ACHN (cell line): ENCODE measurements around the gene CRNKL1.
"Not testable (repeated sequence)": the region's sequence is repeated elsewhere in the genome, so short reads cannot be mapped to it uniquely, and the experiment has no call there.

Experiments used
- DNase-seq: peaks from one replicate; pipeline ENCODE4 v3.0.0-alpha.2; 2015
- in situ Hi-C: cut with HindIII; loops from 2 replicates; pipeline ENCODE4 v1.10.0; 2017; ENCODE audit warnings: low sequenced_read_pairs, low pct_ligation_motif_present, low pct_unique_long_range_greater_than_20kb

The CRNKL1 gene

DNA sequence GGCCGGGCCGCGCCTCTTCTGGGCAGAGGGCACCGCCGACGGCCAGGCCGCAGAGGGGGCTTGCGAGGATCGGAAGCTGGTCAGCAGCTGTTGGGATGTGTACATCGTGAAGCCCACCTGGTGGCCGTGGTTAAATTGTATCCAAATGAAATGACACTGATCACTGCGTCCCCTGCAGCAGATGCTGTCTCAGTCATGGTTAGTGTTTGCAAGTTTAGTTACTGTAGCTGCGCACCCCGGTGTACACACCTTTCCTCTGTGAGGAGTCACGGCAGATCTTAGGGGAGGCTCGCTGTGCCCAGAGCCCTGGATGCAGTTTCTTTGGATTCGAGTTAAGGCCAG is 34.5 kb downstream of the CRNKL1 start:
- DNase-seq: no peak
- in situ Hi-C loops: no loop called here

DNA sequence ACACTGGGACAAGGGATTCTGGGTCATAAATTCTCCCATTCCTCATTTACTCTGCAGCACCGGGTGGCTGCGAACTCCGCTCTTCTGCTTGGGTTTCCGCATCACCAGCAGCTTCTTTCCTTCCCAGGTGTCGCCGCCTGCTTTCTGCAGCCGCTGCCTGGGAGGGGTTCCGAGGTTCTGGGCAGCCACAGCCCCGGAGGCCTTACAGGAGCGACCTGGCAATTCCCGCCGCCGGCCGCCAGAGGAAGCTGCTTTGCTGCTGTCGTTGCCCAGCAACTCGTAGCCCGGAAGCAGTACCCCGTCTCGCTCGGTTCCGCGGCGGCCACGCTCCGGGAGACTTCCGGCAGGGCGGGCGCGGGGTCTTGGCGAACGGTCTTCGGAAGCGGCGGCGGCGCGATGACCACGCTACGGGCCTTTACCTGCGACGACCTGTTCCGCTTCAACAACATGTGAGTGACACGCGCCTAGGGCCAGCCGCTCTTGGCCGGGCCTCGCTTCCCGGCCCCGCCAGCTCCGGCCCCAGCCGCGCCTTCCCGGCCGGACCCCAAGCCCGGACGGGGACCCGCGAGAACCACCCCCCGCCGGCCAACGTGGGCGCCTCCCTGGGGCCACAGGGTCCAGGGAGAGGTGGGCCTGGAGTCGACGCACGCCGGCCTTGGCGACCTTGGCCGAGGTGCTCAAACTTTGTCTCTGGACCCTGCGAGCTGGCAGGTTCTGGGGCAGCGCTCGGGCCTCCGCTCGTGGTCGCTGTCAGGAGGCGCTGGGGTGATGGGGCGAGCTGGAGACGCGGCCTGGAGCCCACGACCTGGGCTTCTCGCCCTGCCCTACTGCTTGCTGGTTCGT is 35.0 kb downstream of the CRNKL1 start, which contains the start of gene NAA20:
Gene NAA20 (plus strand): TSS at position 362 of the 843 bp plus-strand sequence. CDS start 35 bp downstream, at position 397.
- DNase-seq: peak; percentile 89
- in situ Hi-C loops: no loop called here

DNA sequence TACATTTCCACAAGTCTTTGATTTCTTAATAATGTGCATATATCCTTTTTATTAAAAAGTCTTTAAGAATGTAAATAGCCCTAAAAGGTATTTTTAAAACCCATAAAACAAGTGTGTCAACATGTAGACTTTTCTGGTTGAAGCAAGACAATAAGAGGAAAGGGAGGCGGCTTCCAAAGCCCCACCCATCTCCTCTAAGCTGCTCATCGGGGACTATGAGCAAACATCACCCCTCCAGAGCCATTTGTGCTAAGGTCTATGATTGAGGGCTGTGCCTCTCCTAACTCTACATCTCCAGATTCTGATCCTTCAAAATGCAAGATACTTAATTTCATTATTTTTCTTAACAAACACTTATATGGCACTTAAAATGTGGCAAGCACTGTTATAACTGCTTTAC is 37.6 kb downstream of the CRNKL1 start:
- in situ Hi-C loops: no loop called here
- no peak for DNase-seq

DNA sequence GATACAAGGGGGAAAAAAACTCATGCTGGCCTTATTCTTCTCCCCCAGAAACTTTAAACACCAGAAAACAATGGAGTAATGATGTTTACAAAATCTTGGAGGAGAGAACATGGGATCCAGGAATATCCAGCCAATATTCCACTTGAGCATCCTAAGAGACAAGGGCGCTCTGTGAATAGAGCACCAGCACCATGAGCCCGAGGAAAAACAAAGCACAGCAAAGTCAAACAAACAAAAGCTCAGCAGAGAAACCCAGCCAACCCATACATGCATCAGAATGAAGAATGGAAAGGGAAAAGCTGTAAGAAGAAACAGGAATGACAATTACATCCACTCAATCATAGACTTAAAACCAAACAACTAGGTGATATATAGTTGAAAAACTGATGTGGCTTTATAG is 39.7 kb downstream of the CRNKL1 start:
- in situ Hi-C loops: no loop called here
- DNase-seq: no peak

DNA sequence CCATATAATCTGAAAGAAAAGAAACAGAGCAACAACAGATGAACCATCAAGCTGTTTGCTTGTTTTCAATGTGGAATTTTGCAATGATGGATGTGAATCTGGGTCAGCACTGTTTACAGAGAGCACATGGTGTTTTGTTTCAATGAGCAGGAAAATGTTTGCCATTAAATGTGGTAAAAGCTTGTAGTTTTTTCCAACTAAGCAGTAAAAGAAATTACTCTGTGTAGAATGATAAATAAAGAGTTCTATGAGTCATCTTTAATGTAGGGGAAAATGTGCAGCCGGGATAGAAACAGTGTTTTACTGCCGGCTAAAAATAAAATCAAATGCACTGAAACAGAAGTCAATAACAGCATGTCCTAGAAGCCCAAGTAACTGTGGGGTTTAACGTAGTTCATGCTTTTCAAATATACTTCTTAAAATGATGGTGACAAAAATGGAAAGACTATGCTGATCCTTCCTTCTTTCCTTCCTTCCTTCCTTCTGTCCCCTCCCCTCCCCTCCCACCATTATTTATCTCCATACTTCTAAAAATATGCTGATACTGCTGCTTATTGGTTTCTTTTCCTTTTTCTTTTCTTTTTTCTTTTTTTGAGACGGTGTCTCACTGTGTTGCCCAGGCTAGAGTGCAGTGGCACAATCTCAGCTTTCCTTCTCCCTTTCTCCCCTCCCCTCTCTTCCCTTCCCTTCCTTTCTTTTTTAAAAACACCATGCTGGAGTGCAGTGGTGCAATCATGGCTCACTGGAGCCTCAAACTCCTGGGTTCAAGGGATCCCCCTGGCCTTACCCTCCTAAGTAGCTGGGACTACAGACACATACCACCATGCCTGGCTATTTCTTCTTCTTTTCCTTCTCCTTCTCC is 41.4 kb downstream of the CRNKL1 start:
- DNase-seq: no peak

DNA sequence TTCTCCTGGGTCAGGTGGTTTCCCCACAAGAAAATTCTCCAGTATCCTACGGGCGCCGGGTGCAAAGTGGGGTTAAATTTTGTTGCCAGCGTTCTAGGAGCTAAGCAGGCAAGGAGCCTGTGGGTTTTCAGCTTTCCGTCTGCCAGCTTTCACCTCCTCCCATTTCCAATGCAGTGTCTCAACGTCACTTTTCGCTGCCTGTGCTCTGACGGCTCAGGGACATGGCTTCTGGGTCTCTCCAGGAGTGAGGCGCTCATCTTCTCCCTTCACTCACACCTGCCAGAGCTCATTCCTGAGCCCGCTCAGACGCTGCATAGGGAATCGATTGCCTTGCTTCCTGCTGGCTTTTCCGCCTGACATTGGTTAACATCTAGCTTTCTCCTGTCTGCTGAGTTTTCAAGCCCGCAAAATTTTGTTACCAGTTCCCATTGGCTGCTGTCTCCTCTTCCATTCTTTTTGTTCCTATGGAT is 42.4 kb downstream of the CRNKL1 start:
- DNase-seq: no peak
- in situ Hi-C loops: no loop called here

More for the DNA sequence above, 41.4 kb downstream of the CRNKL1 start:
- in situ Hi-C loops: no loop called here

DNA sequence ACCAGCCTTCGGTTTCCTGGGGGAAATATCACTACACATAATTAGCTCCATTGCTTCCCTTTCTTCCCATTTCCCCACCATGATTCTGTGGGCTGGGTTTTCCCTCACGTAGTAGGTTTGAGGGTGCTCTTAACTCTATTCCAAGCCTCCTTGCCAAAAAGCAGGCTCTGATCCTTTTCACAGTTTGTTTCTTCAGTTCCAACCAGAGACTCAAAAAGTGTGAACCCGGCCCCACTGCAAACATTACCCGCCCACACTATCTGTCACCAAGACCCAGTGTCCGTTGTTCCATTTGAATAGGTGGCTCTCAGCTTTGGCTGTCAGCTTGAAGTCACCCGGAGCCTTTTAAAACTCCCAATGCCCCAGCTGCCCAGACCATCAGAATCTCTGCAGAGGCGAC is 46.9 kb downstream of the CRNKL1 start:
- DNase-seq: no peak
- in situ Hi-C loops: no loop called here

DNA sequence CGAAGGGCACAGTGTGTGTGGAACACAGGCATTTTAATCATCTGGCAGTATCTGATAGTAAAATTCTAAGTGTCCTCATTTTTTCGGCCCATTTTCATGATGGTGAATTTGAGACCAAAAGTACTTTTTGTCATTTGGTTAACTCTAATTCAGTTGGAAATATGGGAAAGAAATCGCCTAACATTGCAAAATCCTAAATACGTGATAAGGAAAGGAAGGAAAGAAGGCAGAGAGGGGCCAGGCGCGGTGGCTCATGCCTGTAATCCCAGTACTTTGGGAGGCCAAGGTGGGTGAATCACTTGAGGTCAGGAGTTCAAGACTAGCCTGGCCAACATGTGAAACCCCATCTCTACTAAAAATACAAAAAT is 48.3 kb downstream of the CRNKL1 start:
- in situ Hi-C loops, DNase-seq: not testable (repeated sequence)

DNA sequence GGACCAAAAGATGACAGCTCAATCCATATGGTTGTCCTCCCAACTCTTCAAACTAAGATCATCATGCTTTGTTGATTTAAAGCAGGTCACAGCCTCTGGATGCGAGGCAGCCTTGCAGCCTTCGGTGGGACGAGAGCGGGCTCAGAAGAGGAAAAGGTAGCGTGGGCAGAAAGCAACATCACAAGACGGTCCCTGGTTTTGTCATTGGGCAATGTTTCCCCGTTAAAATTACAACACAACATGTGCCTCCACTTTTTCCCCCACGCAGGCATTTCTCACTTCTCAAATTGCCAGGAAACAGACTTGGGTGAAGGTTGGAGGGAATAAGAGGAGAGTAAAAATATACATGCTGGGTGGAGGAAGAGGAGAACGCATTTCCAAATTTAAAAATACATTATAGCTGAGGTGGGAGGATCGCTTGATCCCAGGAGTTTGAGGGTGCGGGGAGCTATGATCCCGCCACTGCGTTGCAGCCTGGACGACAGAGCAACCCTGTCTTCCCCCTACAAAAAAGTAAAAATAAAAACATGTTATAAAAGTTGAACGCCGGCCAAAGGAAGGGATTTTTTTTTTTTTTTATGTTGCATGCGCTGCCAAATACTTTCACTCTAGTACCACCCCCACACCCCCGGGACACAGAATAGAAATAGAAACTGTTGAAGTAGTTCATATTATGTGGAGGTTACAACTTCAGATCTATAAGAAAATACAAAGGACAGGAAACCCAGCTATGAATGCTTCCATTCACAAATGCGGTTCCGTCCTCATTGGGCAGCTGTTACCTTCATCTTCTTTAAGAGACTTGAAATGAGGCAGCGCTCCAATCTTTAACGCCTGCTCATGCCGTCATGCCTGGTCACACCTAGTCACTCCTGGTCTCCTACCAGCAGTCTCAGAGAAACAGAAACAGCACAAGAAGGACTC is 49.0 kb downstream of the CRNKL1 start:
- in situ Hi-C loops: no loop called here

DNA sequence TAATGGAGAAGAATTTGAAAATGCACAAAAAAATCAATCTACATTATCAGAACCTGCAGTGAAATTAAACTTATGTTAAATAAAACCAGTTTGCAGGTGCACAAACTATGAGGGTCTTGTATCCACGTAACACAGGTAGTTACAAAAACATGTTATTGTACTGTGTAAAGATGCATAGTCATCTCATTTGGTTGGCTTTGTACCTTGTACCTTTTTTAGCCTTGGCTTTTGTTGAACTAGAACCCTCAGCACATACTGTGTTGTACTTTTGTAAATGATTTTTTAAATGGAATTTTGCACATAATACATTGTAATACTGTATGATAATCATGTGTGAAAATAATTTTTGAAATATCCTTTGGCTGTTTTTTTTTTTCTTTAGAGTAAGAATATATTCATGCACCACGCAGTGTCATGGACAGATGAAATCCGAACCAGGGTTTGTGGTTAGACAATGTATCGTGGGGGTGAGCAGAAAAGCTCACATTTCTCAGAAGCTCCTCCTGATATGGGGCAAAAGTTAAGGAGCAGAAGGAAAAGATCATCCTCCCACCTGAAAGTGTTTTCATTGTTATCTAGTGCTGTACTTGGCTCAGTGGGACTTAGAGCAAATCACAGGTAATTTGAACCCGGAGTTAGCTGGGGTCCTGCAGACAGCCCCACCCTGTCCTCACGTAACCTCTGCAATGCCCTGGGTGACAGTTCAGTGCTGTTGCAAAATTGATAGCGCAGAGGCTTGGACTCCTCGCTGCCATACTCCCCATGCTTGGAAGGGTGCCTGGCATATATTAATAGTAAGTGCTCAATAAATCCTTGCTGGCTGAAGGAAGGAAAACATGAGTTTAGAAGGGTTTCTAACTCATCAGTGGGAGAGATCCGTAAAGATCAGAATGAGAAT is 49.9 kb downstream of the CRNKL1 start:
- in situ Hi-C loops: no loop called here
- no peak for DNase-seq

More for the DNA sequence above, 49.0 kb downstream of the CRNKL1 start:
- no peak for DNase-seq

DNA sequence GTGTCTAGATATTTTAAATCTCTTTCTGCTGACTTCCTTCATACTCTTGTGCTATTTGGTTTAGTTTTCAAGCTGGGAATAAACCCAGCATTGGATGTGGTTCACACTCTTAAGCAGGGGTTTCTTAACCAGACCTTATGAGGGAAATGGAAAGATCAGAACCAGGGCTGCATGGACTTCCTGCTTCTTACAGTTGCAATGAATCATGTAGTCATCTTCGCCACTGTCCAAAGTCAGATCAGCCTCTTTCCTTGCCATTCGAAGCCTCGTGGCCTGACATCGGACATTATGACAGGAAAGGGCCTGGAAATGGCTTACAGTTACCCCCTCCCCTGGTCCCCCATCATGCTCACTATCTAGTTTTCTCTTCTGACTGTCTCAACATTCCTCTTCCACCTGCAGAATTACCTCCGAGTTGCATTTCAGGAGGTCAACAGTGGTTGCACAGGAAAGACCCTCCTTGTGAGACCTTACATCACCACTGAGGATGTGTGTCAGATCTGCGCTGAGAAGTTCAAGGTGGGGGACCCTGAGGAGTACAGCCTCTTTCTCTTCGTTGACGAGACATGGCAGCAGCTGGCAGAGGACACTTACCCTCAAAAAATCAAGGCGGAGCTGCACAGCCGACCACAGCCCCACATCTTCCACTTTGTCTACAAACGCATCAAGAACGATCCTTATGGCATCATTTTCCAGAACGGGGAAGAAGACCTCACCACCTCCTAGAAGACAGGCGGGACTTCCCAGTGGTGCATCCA is 51.9 kb downstream of the CRNKL1 start:
- in situ Hi-C loops: no loop called here
- no peak for DNase-seq

DNA sequence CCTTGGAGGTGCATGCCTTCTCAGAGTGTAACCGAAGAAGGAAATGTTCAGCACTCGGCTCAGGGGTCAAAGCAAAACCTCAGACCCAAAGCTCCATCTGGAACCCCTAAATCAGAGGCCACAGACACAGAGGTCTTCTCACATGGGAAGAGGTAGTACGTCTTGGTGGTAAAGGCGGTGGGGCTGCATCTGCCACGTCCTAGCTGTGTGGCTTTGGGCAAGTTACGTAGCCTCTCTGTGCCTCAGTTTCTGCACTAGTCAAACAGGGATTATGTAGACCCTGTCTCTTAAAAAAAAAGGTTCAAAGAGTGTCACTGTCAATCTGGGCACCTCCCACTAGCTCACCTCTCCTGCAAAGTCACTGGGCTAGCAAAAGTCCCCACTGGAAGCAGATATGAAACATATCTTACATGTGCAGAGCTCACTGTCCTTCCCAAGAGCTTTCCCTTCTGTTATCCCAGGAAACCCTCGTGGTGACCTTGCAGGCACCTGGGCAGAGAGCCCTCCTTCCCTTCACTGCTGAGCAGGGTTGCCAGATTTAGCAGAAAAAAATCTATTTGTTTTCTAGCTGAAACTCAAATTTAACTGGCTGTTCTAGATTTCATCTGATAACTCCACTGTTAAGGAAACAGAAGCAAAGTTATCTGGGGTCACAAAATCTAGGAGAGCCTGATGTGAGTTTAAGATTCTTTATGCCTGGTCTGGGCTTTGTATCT is 53.1 kb downstream of the CRNKL1 start:
- DNase-seq: no peak
- in situ Hi-C loops: no loop called here

DNA sequence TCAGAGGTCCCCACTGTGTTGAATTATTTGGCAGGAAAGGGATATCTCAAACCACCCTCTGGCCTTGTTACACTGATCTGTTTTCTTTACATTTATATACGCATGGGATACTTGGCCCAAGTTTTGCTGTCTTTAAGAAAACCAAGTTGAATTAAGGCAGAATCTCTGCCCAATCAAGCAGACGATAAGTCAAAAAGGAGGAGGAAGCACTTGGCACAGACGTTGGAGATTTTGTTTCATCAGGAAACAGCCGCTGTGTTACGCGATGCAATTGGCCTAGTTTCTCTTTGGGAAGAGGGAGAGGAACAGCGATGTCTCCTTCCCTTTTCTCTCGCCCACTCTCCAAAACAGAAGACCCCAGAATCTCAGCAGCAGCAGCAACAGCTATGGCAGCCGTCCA is 55.3 kb downstream of the CRNKL1 start:
- in situ Hi-C loops: no loop called here
- no peak for DNase-seq

DNA sequence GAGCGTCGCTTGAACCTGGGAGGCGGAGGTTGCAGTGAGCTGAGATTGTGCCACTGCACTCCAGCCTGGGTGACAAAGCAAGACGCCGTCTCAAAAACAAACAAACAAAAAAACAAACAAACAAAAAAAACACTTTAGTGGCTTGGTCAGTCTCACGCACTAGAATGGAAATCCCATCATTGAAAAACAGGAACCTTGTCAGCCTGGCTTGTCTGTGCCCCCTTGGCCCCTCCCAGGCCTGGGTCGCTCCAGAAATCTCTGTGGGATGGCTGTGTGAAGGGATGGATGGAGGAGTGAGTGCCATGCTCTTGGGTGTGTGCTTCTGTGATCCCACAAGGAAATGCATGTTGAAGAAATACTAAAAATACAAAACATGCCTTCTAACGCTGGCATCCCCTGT is 56.0 kb downstream of the CRNKL1 start:
- no peak for DNase-seq
- in situ Hi-C loops: no loop called here

DNA sequence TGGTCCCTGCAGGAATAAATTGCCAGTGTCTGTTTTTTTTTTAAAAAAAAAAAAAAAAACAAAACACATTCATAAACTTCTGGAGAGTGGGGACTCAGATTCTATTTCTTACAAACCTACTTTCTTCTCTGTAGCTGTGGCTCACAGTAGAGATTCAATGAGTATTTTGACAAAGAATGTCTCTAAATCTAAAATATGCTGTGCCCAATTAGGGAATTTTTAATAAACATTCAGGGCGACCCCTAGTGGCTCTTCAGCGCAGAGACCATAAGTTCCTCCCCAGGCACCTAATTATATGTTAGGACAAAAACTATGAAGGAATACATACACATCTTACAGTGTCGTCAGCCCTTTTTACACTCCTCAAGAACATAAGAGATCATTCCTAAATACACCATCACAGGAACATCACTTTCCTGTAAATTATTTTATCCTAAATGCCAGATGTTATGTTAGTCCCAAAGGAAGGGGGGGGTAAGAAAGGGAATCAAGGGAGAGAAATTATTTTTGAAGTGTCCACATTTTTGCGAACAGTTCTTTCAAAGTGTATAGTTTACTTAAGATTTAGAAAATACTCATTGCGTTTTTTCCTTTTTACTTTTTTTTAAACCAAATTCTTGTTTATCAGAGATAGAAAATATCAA is 56.9 kb downstream of the CRNKL1 start:
- in situ Hi-C loops: no loop called here
- peak; percentile 39 for DNase-seq
